Dedifferentiated amniotic fluid mesenchymal stem cell (primary cell): ENCODE data around the gene SPAG7.

Experiments
- DNase-seq: peaks from one replicate; pipeline ENCODE4 v3.0.0-alpha.2; 2016; ENCODE audit errors: extremely low spot score

Gene SPAG7

DNA sequence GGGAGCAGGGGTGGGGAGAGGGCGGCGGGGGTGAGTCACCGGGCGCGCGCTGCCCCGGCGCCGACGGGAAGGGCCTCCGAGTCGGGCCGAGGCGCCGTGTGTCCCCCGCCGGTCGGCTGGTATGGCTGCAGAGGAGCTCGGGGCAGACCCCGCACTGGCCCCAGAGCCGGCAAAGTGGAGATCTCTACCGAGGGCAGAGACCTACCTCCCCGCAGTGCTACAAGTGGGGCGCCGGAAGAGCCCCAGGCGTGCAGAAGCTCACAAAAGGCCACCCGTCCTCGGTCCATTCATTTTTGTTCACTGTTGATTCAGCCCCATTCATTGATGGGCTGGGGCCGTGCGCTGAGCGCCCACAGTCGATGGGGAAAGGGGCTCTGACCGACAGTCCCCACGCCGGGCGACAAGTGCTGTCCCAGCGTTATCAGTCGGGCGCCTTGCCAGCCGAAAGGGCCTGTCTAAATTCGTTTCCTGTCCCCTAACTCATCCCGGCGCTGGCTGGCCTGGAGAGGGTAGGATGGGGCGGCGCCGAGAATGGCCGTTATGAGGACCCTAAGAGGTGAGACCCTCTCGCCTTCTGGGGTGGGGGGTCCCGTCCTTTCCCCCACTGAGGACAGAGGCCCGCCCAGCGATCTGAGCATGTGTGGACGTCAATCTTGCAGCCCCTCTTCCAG is 17.4 kb downstream of the SPAG7 start:
- peak; percentile 18 for DNase-seq

DNA sequence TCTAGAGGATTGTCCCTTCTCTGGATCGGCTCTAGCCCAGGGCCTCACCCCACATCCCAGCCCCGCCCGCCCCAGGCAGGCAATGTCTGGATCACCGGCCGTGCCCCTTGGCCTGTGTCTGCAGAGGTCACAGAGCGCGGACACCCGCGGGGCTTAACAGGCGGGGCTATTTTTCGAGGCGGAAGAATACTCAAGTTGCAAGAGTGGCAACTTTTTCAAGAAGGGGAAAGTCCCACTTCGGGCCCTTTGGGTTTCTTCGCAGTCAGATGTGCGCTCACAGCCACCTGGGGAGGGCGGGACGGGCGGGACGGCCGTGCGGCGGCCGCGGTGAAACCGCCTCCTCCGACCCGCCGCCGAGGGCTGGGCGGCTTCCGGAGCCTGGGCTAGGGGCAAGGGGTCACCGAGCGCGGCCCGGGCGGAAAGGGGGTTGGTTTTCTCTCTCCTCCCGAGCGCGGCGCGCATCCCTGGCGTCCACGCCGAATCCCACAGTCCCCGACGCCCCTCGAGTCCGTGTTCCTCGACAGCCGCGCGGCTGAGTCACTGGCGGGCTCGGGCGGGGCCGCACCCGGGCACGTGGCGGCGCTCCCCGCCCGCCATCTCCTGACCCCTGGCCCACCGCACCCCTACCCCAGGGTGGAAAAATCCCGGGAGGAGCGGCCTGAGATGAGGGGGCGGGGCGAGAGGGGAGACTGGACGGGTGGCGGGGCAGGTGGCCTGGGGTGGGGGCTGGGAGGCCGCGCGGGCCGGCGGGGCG is 18.1 kb downstream of the SPAG7 start:
- DNase-seq, result peak; percentile 30

DNA sequence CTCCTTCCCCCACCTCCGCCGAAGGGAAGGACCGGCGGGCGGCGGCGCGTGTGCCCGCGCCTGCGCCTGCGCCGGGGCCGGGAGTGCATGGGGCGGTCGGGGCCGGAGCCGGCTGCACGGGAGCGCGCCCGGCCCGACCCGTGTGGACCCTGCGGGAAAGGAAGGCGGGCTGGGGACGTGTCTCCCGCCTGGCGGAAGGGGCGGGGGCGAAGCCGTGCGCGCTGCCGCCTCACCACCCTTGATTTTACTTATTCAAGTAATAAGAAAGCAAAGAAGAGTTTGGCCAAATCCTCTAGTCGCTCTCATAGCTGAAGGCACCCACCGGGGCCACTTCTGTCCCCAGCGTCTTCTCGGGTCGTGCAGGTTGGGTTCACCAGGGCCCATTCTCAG is 18.7 kb downstream of the SPAG7 start:
- peak; percentile 76 for DNase-seq

DNA sequence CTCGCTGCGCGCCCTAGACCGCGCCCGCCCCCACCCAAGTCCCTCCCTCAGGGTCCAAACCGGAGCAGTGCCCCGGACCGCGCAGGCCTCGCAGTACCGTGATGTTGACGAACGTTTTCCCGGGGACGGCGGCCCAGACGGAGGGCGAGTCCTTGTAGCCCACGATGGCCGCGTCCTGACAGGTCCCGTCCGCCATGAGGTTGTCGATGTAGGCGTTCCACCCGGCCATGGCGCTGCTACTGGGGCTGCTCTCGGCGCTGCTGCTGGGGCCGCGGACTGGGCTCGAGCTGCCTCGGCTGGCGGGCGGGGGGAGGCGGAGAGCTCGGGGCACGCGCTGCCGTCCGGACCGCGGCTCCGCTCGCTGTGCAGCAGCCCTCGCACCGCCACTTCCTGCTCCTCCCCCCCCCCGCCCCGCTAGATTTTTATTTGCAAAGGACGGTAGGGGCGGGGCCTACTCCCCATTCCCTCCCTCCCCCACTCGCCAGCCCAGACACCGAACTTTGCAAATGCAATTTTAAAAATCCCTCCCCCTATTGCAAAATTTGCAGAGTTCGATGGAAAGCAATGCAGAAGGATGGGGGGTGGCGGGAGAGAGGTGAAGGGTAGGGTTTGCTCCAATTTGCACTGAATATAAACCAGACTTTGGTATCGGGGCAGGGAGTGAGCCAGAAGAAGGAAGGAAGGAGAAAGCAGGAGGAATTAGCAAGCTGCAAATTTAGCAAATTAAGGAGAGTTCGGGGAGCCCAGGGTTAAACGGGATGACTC is 19.3 kb downstream of the SPAG7 start, which contains the start of gene PFN1:
Gene PFN1, minus strand, starts transcription at position 365 of the 765 bp plus-strand sequence. Its CDS starts 136 bp downstream, at position 229.
- DNase-seq, result peak; percentile 89

DNA sequence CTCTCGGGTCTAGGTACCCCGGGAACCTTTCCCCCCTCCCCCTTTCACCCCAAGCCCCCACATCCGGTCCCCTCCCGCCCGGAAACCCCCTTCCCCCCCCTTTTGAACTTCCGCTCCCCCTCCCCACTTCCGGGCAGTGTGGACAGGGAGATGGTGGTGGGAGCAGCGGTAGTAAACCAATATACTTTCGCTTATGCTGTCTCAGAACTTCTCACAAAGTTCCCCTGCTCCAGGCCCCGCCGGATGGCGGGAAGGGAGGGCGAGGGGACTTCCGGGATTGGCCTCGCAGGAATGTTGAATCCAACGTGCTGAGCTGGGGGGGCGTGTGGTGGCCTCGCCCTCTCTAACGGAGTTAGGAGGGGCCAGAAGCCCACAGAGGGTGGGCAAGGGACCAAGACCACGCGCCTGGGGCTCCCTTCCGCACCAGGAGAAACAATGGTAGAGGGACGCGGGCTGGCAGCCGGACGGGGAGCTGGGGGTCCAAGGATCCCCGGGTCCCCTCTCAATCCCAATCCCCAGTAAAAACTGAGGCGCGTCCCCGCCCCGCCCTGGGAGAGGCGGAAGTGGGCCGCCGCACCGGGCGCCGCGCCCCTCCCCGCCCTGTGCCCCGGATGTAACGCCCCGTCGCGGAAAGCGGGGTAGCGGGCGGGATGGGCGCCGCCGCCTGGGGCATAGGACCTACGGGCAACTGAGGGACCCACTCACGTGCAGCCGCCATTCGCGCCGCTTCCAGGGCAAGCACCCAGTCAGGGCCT is 20.0 kb downstream of the SPAG7 start:
- peak; percentile 16 for DNase-seq

DNA sequence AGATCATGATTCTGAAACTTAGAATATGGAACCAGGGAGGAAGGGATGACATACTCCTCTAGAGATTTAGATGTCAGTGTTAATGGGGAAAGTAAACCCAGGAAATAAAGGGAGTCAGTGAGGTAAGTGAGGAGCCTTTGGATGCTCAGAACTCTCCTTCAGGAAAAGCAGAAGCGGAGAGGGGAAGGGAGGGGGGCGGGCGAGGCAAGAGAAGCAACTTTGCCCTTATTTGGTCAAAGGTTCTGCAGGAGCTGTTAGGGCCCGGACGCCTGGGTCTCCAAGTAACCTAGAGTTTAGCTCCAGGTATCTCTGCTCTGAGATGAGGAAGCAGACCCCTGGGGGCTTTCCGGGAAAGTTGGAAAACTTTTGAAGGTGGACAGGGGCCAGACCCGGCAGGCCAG is 20.6 kb downstream of the SPAG7 start:
- no peak for DNase-seq

DNA sequence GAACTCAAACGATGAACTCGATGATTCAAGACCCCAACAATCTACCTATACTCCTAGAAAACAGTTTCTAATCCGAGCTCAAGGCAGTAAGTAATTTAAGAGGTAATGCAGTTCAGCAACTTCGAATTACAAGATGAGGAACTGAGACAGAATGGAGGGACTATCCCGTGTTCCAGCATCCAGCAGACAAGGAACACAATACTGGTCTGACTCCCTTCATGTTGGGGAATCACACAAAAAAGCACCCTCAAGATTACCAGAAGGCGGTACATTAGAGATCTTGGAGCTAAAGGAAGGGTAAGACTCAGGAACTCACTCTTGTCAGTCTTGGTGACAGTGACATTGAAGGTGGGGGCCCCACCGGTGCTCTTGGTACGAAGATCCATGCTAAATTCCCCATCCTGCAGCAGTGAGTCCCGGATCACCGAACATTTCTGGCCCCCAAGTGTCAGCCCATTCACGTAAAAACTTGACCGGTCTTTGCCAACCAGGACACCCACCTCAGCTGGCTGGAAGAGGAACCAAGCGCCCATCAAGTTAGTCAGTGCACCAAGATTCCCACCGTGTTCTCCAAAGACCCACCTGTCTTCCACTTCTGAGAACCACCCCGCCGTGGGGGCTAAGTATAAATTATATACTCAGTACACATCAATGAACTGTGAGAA is 21.2 kb downstream of the SPAG7 start:
- no peak for DNase-seq

DNA sequence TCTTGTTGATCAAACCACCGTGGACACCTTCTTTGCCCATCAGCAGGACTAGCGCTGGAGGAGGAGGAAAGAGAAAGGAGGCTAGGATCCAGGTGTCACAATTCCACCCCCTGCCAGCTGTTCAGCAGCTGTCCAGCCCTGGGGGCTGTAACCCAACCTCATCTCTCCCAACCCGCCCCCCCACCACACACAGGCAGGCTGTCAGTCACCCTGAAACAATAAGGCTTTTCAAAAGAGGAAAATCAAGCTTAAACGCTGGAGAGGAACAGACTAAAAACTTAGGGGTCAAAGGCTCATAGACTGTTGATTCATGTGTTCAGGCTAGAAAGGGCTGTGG is 21.7 kb downstream of the SPAG7 start:
- DNase-seq, result no peak

DNA sequence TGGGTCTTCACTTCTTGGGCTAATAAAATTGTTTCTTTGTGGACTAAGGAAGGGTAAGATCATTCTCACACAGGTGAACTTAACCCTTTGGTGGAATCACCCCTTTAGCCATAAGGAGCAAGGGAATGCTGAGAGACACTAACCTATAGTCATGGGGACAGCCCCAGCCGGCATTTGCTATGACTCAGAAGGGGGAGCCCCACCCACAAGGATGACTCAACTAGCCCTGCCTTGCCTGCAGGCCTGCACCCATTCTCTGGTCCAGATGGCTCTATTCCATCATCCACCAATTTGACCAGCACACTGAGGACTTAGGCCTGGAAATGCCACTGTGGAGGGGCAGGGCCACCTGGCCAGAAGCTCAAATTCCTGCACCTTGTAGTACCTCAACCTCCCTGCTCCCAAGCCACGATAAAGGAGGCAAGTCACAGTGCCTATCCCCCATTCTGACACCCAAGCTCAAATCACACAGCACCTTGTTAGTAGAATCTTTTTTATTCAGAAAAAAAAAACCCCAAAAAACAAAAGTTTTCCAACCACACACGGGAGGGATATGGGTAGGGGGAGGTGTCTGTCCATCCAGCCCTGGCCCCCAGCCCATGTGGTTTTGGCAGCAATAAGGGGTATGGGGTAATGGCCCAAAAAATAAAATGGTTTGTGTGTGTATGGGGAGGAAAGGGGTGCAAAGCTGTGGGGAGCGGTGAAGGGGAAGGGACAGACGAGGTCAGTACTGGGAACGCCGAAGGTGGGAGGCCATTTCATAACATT is 22.3 kb downstream of the SPAG7 start:
- DNase-seq, result peak; percentile 87

DNA sequence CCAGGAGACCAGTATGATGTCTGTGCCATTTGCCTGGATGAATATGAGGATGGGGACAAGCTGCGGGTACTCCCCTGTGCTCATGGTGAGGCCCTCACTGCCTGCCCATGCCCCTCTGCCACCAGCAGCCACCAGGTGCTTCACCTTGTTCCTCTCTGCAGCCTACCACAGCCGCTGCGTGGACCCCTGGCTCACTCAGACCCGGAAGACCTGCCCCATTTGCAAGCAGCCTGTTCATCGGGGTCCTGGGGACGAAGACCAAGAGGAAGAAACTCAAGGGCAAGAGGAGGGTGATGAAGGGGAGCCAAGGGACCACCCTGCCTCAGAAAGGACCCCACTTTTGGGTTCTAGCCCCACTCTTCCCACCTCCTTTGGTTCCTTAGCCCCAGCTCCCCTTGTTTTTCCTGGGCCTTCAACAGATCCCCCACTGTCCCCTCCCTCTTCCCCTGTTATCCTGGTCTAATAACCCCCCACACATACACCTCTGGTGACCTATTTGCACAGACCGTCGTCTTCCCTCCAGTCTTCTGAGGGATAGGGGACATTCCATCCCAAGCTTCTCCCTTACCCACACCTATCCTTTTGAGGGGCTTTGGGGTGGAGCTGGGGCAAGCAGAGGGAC is 23.0 kb downstream of the SPAG7 start:
- no peak for DNase-seq

DNA sequence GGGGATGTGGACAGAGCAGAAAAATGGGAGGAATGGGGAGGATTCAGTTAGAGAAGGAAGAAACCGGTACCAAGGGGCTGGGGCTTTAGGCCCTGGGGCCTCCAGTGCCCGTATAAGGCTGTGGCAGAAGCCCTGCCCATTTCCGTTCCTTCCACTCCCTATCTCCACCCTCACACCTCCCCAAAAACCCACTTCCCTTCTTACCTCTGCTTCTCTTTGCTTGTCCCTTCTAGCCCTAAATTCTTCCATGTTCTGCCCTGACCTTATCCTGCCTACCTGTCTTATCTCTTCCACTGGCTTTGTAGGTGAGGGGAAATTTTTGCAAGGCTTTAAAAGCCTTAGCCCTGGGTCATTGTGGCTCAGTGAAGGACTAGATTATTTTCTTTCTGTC is 23.5 kb downstream of the SPAG7 start:
- no peak for DNase-seq

DNA sequence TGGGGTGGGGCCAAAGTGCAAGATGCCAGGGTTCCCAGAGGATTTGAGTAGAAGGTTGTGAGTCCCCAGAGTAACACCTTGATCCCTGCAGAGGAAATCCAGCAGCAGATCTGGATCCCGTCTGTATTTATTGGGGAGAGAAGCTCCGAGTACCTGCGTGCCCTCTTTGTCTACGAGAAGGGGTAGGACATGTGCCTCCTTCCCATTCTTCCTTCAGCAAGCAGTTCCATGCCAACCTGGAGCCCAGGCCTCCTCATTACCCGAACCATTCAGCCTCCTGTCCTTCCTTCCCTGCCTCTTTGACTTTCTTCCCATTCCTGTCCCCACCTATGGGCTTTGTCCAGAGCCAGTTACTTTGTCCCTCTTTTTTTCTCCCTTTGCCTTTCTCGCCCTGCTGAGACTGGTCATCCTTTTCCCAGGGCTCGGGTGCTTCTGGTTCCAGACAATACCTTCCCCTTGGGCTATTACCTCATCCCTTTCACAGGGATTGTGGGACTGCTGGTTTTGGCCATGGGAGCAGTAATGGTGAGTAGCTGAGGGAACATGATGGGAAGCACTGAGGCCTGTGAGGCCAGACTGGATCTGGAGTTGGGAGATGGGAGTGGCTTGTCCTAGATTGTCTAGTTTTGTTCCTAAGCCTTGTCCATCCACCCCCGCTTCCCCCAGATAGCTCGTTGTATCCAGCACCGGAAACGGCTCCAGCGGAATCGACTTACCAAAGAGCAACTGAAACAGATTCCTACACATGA is 24.7 kb downstream of the SPAG7 start:
- no peak for DNase-seq

DNA sequence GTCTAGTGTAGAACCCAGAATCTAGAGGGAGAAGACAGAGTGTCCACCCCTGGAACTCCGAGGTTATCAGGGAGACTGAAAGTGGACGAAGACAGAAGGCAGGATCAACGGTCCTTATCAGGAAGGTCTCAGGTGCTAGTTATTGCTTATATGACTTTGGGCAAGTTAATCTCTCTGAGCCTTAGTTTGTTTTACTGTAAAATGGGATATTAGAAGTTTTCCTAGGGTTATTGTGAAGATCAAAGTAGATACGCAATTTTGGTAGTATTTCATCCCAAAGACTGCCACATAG is 26.4 kb downstream of the SPAG7 start:
- no peak for DNase-seq

DNA sequence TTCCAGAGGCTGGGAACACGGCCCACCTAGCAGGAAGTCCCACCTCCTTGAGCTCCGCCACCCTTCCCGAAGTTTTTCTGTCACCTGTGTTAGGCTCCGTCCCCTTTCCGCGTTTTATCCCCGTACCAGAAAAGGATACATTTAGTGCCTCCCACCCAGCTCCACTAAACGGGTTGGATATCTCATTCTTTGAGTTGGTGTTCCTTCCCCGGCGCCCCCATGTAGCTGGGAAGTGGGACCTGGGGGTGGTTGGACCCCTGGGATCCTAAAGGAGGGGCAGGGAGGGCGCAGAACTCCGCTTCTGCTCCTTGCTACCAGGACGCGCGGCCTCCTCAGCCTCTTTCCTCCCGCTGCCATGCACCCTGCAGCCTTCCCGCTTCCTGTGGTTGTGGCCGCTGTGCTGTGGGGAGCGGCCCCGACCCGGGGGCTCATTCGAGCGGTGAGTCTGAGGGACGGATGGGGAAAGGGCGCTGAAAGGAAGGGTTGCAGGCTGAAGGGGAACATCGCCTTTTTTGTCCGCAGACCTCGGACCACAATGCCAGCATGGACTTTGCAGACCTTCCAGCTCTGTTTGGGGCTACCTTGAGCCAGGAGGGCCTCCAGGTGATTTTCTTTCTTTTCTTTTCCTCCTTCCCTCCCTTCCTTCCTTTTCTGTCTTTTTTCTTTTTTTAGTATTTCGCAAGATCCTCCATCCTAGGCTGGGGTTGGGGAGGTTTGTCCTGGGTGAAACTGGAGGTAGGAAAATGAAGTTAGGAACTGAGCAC is 26.9 kb downstream of the SPAG7 start:
- DNase-seq, result no peak

DNA sequence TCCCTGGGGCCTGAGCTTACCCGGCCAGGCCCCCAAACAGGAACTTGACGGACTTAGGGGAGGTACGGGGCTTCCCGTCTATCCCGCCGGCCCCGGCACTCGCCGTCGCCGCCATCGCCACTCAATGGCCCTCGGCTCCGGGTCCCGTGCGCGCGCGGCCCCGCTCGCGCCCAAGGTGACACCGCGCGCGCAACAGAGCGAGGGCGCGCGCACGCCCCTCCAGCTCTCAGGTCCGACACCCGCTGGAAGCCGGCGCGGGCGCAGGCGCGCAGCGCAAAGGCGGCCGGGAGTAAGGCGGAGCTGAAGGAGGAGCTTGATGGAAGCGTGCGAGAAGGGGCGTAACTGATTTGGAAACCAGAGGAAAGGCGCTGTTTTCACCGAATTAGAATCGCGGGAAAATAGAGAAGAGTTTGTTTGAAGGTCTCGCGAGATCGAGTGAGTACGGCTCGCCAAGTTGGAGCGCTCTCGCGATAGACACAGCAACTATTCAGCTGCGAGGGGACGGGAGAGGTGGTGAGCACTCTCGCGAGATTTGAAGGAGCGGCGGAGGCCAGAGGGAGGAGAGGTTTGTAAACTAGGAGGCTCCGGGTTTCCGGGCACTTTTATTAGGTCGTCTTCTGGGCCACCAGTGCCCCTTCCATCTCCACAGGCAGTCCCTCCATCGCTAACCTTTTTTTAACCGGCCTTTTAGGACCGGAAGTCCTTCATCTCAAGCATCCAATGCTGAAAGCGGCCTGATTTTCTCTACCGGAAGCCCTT is 27.6 kb downstream of the SPAG7 start, which contains the start of the genes RNF167 and SLC25A11:
Gene RNF167, plus strand, starts transcription at position 473 of the 759 bp plus-strand sequence. CDS start 642 bp downstream, outside the sequence.
Gene SLC25A11, minus strand, starts transcription at position 251 of the 759 bp plus-strand sequence. Its CDS starts 136 bp downstream, at position 115.
- peak; percentile 100 for DNase-seq

DNA sequence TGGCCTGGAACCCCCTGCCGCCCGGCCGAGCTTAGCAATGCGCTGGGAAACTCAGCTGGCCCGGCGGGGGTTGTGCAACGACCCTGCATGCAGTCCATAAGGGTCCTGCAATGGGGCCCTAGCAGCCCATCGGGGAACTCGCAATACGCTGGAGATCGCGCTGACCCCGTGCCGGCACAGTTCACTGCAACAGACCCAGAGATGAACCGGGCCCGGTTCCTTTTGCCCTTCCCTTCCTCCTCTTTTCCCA is 28.1 kb downstream of the SPAG7 start:
- no peak for DNase-seq

DNA sequence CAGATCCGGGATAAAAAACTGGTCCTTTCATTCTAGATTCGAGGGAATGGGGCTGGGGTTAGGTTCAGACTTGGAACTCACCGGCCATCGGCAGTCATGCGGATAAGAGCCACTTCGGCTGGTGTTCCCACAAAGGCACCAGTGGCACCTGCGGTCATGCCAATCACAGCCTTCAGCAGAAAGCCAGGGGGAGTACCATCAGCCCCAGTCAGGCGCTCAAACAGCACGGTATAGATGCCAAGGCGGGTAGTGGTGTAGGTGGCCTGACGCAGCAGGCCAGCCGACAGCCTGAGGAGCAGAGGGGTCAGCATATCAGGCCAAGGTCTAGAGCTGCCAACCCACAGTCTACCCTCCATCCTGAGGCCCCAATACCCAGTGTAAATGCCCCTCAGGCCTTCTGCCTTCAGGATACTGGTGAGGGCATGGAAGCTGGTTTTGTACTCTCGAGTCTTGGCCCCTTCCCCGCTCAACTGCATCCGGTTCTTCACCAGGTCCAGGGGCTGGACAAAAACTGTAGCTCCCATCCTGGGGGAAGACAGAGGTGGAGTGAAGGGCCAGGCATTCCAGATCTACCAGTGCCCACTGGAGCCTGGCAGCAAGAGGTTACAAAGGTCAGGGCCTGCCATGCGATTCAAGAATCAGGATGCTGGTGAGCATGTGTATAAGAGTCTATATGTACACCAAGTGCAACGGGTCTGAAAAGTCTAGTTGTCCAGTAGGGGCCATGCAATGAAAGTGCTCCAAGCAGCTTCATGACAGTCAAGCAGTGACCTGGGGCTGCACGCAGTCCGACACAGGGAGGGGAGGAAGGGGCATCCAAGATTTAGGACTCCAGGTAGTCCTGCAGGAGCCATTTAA is 28.7 kb downstream of the SPAG7 start:
- no peak for DNase-seq
